ENCODE results near the gene PHB1. TPM values are rescaled to one million over a fixed set of nuclear protein-coding genes. Genes with fewer than 3 reads are reported as not detected.
A peak's percentile ranks its signal among the peaks of the same experiment; 100 is the strongest.

The PHB1 gene
- total RNA-seq, 4 donors from 2014 or later: 61.7 to 119 (median 106) TPM

DNA sequence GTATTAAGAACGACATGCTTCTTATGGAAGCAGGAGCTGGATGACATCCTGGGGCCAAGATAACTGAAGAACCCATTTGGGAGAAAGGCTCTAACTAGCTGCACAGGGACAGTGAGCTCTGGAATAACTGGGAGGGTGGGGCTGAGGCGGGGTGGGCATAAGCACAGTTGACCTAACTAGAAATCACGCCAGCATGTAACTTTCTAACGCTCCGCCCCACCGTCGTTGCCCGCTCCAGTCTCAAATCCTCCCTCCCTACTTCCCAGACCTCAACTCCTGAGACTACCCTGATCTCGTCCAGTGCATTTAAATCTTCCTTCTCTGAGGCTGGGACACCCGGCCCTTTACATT, 436 bp downstream of the PHB1 start:
- peaks cover 10 to 39% (median 15%) of the 10 kb centered on the region in 3 donors for H3K36me3 ChIP-seq
- TF ChIP-seq, protein P1, sequence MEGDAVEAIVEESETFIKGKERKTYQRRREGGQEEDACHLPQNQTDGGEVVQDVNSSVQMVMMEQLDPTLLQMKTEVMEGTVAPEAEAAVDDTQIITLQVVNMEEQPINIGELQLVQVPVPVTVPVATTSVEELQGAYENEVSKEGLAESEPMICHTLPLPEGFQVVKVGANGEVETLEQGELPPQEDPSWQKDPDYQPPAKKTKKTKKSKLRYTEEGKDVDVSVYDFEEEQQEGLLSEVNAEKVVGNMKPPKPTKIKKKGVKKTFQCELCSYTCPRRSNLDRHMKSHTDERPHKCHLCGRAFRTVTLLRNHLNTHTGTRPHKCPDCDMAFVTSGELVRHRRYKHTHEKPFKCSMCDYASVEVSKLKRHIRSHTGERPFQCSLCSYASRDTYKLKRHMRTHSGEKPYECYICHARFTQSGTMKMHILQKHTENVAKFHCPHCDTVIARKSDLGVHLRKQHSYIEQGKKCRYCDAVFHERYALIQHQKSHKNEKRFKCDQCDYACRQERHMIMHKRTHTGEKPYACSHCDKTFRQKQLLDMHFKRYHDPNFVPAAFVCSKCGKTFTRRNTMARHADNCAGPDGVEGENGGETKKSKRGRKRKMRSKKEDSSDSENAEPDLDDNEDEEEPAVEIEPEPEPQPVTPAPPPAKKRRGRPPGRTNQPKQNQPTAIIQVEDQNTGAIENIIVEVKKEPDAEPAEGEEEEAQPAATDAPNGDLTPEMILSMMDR (IDR thresholded peaks at IDR 0.05): no peak
- H3K27ac ChIP-seq: peak overlapping the region in 3 of 4 donors; percentile 72 to 85 (median 83)
- 0 to 2% methylated on average over 10 of the region's 10 CpGs for whole genome bisulfite sequencing, 2 donors
- no peaks in the 10 kb centered on the region for H3K9me3 ChIP-seq
- DNase-seq: no peak
- H3K4me3 ChIP-seq: peak overlapping the region; percentile 76 to 92 (median 88)
- intact Hi-C loops (cut with DNase I): no loop called here
- H3K4me1 ChIP-seq: peaks cover 6 to 24% (median 14%) of the 10 kb centered on the region in 3 donors
- no peaks in the 10 kb centered on the region for H3K27me3 ChIP-seq

DNA sequence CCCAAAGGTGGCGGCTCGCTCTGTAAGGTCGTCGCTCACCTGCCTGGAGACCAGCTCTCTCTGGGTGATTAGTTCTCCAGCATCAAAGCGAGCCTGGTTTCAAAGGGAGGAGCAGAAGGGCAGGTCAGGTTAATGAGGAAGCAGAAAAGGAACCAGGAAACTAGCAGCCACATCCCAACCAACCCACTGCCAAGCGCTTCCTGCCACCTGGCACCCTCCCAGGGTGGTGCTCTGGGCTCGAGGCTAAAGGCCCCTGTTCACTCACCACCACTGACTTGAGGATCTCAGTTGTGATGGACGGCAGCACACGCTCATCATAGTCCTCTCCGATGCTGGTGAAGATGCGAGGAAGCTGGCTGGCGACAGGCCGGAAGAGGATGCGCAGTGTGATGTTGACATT, 5.6 kb downstream of the PHB1 start:
- intact Hi-C loops (cut with DNase I): no loop called here
- TF ChIP-seq POLR2A (IDR thresholded peaks at IDR 0.05): no peak
- TF ChIP-seq, protein P1 (IDR thresholded peaks at IDR 0.05): no peak
- Histone ChIP-seq H3K9me3 (no peaks in the 10 kb centered on the region), H3K4me1 (peaks cover 0 to 27% (median 11%) of the 10 kb centered on the region in 3 donors), H3K27ac (no peak overlapping the region), H3K36me3 (peaks cover 33 to 91% (median 62%) of the 10 kb centered on the region in 3 donors), H3K27me3 (no peaks in the 10 kb centered on the region), H3K4me3 (no peak overlapping the region)
- 80 to 87% methylated on average over 9 to 14 of the region's 14 CpGs for WGBS, 2 donors
- no peak for DNase-seq

DNA sequence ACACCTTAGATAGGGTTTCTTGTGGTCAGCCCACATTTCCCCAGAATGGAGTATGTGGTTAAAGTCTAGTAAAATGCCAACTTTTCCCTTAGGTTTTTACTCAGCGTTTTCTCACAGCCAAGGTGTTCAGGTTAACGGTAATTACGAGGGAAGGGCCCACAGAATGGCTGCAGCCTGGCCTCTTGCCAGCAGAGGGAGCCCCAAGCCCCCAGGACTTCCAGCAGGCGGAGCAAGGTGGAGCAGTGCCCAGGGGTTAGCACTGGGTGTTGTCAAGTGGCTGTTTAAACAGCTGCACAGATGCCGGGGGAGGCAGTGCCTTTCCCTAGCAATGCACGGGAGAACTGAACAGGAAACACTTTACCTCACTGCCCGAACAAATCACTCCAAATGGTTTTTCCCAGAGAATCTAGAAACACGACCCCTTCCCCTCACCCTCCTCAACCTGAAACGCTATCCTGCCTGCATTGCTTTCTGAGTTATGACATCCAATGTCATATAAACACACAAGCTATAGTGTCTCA, 6.6 kb downstream of the PHB1 start:
- Histone ChIP-seq H3K36me3 (peaks cover 33 to 100% (median 62%) of the 10 kb centered on the region in 3 donors), H3K4me1 (peaks cover 0 to 16% (median 5%) of the 10 kb centered on the region in 3 donors), H3K27ac (peak overlapping the region in 1 of 4 donors; percentile 25), H3K9me3 (no peaks in the 10 kb centered on the region), H3K27me3 (no peaks in the 10 kb centered on the region), H3K4me3 (no peak overlapping the region)
- DNase-seq: no peak
- WGBS, 2 donors: 16 to 28% methylated on average over 7 to 9 of the region's 9 CpGs
- TF ChIP-seq, protein P1 (IDR thresholded peaks at IDR 0.05): peak; percentile 46 to 84 (median 70)
- no peak for TF ChIP-seq POLR2A (IDR thresholded peaks at IDR 0.05)
- intact Hi-C loops (cut with DNase I): no loop called here

DNA sequence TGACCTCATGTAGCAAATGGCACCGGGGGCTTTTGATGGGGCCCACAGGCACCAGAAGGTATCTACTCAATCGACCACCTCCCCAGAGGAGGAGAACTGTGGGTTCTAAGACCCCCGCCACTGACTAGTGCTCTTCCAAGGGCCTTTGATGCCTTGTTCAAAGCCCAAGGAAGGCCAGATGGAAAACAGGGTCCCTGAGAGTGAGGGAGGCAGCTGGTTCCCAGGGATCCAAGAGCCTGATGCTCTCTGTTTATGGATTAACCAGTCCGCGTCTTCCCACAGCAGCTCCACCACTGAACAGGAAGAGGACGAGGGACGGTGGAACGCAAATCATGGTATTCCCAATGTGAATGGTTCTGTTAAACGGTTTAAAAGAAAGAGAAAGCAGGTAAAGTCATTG, 7.6 kb downstream of the PHB1 start:
- Histone ChIP-seq H3K36me3 (peaks cover 33 to 100% (median 56%) of the 10 kb centered on the region in 3 donors), H3K27ac (no peak overlapping the region), H3K4me3 (no peak overlapping the region), H3K9me3 (no peaks in the 10 kb centered on the region), H3K27me3 (no peaks in the 10 kb centered on the region), H3K4me1 (peaks cover 0 to 15% (median 5%) of the 10 kb centered on the region in 3 donors)
- intact Hi-C loops (cut with DNase I): no loop called here
- WGBS, 2 donors: 92% methylated on average over 6 to 8 of the region's 9 CpGs
- TF ChIP-seq POLR2A (IDR thresholded peaks at IDR 0.05): no peak
- TF ChIP-seq, protein P1 (IDR thresholded peaks at IDR 0.05): no peak
- no peak for DNase-seq

DNA sequence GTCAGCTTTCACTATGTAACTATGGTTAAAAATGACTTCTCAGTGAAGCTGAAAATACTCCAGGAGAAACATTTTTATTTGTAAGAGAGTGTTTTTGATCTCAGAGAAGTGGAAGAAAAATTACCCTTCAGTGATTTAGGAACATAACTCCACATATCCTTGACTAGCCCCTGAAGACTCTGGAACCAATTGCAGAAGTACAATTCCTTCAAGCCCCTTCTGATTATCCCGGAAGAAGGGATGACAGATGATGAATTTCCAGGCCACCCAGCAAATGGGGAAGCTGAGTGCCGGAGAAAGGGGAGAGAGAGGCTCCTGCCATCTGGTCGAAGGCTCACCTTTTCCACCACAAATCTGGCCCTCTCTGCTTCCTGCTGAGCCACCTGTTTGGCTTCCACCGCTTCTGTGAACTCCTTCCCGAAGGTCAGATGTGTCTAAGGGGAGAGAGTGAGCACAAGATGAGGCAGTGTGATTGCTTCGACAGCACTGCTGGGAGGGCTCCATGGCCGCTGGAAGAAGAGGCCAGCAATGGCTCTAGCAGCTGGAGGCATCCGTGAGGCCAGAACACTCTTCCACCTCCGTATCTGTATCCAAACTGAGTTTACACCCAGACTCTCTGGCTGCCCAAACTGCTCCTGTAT, 8.1 kb downstream of the PHB1 start:
- Histone ChIP-seq H3K4me3 (no peak overlapping the region), H3K27ac (no peak overlapping the region), H3K27me3 (no peaks in the 10 kb centered on the region), H3K9me3 (no peaks in the 10 kb centered on the region), H3K36me3 (peaks cover 33 to 95% (median 56%) of the 10 kb centered on the region in 3 donors), H3K4me1 (peaks cover 0 to 15% (median 5%) of the 10 kb centered on the region in 3 donors)
- intact Hi-C loops (cut with DNase I): no loop called here
- TF ChIP-seq POLR2A (IDR thresholded peaks at IDR 0.05): no peak
- TF ChIP-seq, protein P1 (IDR thresholded peaks at IDR 0.05): no peak
- DNase-seq: no peak
- 91 to 92% methylated on average over 8 to 9 of the region's 9 CpGs for WGBS, 2 donors
